ENCODE measurements around the gene NAGS. TPM values are rescaled to one million over a fixed set of nuclear protein-coding genes. Genes with fewer than 3 reads are reported as not detected.

Gene NAGS
- total RNA-seq, 1 donor from 2014 or later = 0.93 TPM

Other genes starting within 250 kb of the NAGS start
- gene SOST, start 245.8 kb upstream of the NAGS start, total RNA-seq = not detected in 2 replicates
- gene DUSP3, start 225.6 kb upstream of the NAGS start, total RNA-seq = 33.3 and 33.8 TPM in 2 replicates
- gene CFAP97D1, start 224.2 kb upstream of the NAGS start, total RNA-seq = not detected in 2 replicates
- 13.8 and 14.4 TPM in 2 replicates for gene MPP3, start 171.5 kb upstream of the NAGS start, total RNA-seq
- not detected in 2 replicates for gene CD300LG, start 157.4 kb upstream of the NAGS start, total RNA-seq
- gene MPP2, start 97.1 kb upstream of the NAGS start, total RNA-seq = 26.8 and 29.8 TPM in 2 replicates
- gene PPY, start 62.1 kb upstream of the NAGS start, total RNA-seq = not detected in 2 replicates
- gene PYY, start 50.7 kb upstream of the NAGS start, total RNA-seq = not detected in 2 replicates
- 24.0 and 26.9 TPM in 2 replicates for gene TMEM101, start 10.3 kb downstream of the NAGS start, total RNA-seq
- 59.7 and 60.9 TPM in 2 replicates for gene LSM12, start 62.0 kb downstream of the NAGS start, total RNA-seq
- gene G6PC3, start 66.1 kb downstream of the NAGS start, total RNA-seq = 81.1 and 88.6 TPM in 2 replicates
- 27.1 and 27.2 TPM in 2 replicates for gene HDAC5, start 119.0 kb downstream of the NAGS start, total RNA-seq
- 22.1 and 23.3 TPM in 2 replicates for gene HROB, start 137.3 kb downstream of the NAGS start, total RNA-seq
- 0.25 and 0.26 TPM in 2 replicates for gene ASB16, start 166.1 kb downstream of the NAGS start, total RNA-seq
- gene TMUB2, start 182.3 kb downstream of the NAGS start, total RNA-seq = 33.5 and 33.7 TPM in 2 replicates
- 115 and 119 TPM in 2 replicates for gene ATXN7L3, start 195.3 kb downstream of the NAGS start, total RNA-seq
- gene UBTF, start 215.1 kb downstream of the NAGS start, total RNA-seq = 106 and 108 TPM in 2 replicates

Data from neural crest cell (in vitro differentiated cells).